ENCODE results near the gene DIP2C. TPM values are rescaled to one million over a fixed set of nuclear protein-coding genes. Genes with fewer than 3 reads are reported as not detected.

DIP2C gene
- total and polyA plus RNA-seq, 2 donors from 2014 or later, result 6.2 to 22.6 TPM

GRCh38 chr10:420154-421121 is 269.0 kb downstream of the DIP2C start:
- H3K27me3 ChIP-seq (ENCODE audit: control insufficient read depth, insufficient read depth, low read length), result no peaks in the 10 kb centered on the region
- no peak overlapping the region for H3K4me3 ChIP-seq (ENCODE audit: low read length in 3 of 3)
- TF ChIP-seq CTCF (IDR thresholded peaks at IDR 0.05; ENCODE audit: borderline replicate concordance, extremely low read depth, insufficient read depth), result no peak
- no peak overlapping the region for H3K27ac ChIP-seq (ENCODE audit: low read depth in 2 of 2, low read length in 2 of 2)
- DNase-seq (no peak), FAIRE-seq (no peak)
- intact Hi-C loops (cut with DNase I), result no loop called here
- no peaks in the 10 kb centered on the region for H3K9me3 ChIP-seq (ENCODE audit: control insufficient read depth in 2 of 3, insufficient read depth in 1 of 3, low read length in 3 of 3)
- H3K9ac ChIP-seq (ENCODE audit: low read length in 3 of 3), result no peak overlapping the region
- H3K36me3 ChIP-seq (ENCODE audit: control insufficient read depth in 2 of 3, insufficient read depth in 3 of 3, low read length in 3 of 3), result peaks cover 2 to 24% (median 16%) of the 10 kb centered on the region in 3 donors
- H3K4me1 ChIP-seq (ENCODE audit: control insufficient read depth in 2 of 3, insufficient read depth in 2 of 3, low read depth in 1 of 3, low read length in 3 of 3), result no peaks in the 10 kb centered on the region

- DNase-seq (no peak), FAIRE-seq (no peak)
- Histone ChIP-seq H3K4me1 (ENCODE audit: control insufficient read depth in 2 of 3, insufficient read depth in 2 of 3, low read depth in 1 of 3, low read length in 3 of 3) (no peaks in the 10 kb centered on the region), H3K27me3 (ENCODE audit: control insufficient read depth, insufficient read depth, low read length) (no peaks in the 10 kb centered on the region), H3K4me3 (ENCODE audit: low read length in 3 of 3) (no peak overlapping the region), H3K36me3 (ENCODE audit: control insufficient read depth in 2 of 3, insufficient read depth in 3 of 3, low read length in 3 of 3) (peaks cover 2 to 32% (median 16%) of the 10 kb centered on the region in 3 donors), H3K9me3 (ENCODE audit: control insufficient read depth in 2 of 3, insufficient read depth in 1 of 3, low read length in 3 of 3) (no peaks in the 10 kb centered on the region), H3K9ac (ENCODE audit: low read length in 3 of 3) (no peak overlapping the region), H3K27ac (ENCODE audit: low read depth in 2 of 2, low read length in 2 of 2) (no peak overlapping the region)
- intact Hi-C loops (cut with DNase I), result no loop called here
- no peak for TF ChIP-seq CTCF (IDR thresholded peaks at IDR 0.05; ENCODE audit: borderline replicate concordance, extremely low read depth, insufficient read depth)
Measured at GRCh38 chr10:418894-419293, 270.6 kb downstream of the DIP2C start.

GRCh38 chr10:418226-418625 is 271.2 kb downstream of the DIP2C start:
- H3K4me3 ChIP-seq (ENCODE audit: low read length in 3 of 3), result no peak overlapping the region
- no peak overlapping the region for H3K9ac ChIP-seq (ENCODE audit: low read length in 3 of 3)
- H3K36me3 ChIP-seq (ENCODE audit: control insufficient read depth in 2 of 3, insufficient read depth in 3 of 3, low read length in 3 of 3), result peaks cover 2 to 37% (median 16%) of the 10 kb centered on the region in 3 donors
- H3K27ac ChIP-seq (ENCODE audit: low read depth in 2 of 2, low read length in 2 of 2), result no peak overlapping the region
- no peaks in the 10 kb centered on the region for H3K4me1 ChIP-seq (ENCODE audit: control insufficient read depth in 2 of 3, insufficient read depth in 2 of 3, low read depth in 1 of 3, low read length in 3 of 3)
- no peaks in the 10 kb centered on the region for H3K27me3 ChIP-seq (ENCODE audit: control insufficient read depth, insufficient read depth, low read length)
- intact Hi-C loops (cut with DNase I), result no loop called here
- FAIRE-seq, result no peak
- no peaks in the 10 kb centered on the region for H3K9me3 ChIP-seq (ENCODE audit: control insufficient read depth in 2 of 3, insufficient read depth in 1 of 3, low read length in 3 of 3)
- no peak for TF ChIP-seq CTCF (IDR thresholded peaks at IDR 0.05; ENCODE audit: borderline replicate concordance, extremely low read depth, insufficient read depth)
- no peak for DNase-seq

Measured in kidney (tissue), 14 donors.